Measurements from ENCODE around the gene SORCS2. TPM values are rescaled to one million over a fixed set of nuclear protein-coding genes. Genes with fewer than 3 reads are reported as not detected.

SORCS2 gene
- total RNA-seq, 1 donor from 2014 or later: 3.0 TPM

DNA sequence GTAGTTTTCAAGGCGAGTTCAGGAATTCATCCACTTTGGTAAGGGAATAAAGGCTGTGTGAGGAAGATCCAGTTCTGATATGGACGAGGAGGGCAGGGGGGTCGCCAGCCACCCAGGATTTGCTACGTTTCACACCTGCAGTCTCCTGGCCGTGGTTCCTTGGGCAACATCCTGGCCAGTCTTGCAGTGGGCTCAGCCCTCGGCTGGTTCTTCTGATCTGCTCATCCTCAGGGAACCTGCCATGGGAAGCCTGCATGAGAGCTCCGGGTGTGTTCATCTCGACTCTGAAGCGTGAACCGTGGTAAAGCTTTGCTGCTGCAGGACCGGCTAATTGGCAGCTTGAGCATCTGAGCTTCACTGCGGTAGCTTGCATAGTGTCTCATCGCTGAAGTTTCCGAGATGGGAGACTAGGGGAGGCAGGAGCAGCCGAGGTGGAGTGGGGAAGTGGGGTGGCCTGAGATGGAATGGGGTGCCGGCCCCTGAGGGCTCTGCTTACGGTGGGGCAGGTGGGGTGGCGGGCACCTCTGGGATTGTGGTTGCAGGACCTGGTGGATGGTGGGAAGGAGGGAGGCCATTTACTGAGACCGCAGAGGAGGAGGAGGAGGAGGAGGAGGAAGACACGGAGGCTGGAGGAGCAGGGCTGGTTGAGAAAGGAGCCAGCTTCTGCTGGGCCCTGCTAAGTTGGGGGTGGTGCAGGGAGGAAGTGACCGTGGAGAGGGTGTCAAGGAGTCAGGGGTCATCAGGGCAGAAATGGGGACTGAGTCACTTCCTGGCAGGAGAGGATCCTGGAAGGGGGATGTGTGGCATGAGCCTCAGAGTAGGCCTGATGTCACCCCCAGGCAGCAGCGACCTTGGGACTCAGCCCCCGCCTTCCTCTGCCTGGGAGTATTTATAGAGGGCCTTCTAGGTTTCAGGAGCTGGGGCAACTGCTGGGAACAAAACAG, 455.5 kb downstream of the SORCS2 start:
- DNase-seq (ENCODE audit: extremely low spot score, unreplicated experiment): no peak
- H3K4me1 Mint-ChIP-seq (ENCODE audit: unreplicated experiment): peaks cover 22% of the 10 kb centered on the region
- no peak overlapping the region for H3K4me3 Mint-ChIP-seq (ENCODE audit: unreplicated experiment)
- peaks cover 5% of the 10 kb centered on the region for H3K27me3 Mint-ChIP-seq (ENCODE audit: unreplicated experiment)
- no peak for TF ChIP-seq CTCF (IDR thresholded peaks at IDR 0.05)
- no peaks in the 10 kb centered on the region for H3K9me3 Mint-ChIP-seq (ENCODE audit: unreplicated experiment)
- H3K36me3 Mint-ChIP-seq (ENCODE audit: unreplicated experiment): no peaks in the 10 kb centered on the region
- no peak overlapping the region for H3K27ac Mint-ChIP-seq (ENCODE audit: unreplicated experiment)

GRCh38 chr4:7648544-7649395, 456.4 kb downstream of the SORCS2 start:
- Mint-ChIP-seq H3K36me3 (ENCODE audit: unreplicated experiment) (no peaks in the 10 kb centered on the region), H3K4me1 (ENCODE audit: unreplicated experiment) (peaks cover 22% of the 10 kb centered on the region), H3K27ac (ENCODE audit: unreplicated experiment) (no peak overlapping the region), H3K4me3 (ENCODE audit: unreplicated experiment) (no peak overlapping the region), H3K9me3 (ENCODE audit: unreplicated experiment) (no peaks in the 10 kb centered on the region), H3K27me3 (ENCODE audit: unreplicated experiment) (peaks cover 5% of the 10 kb centered on the region)
- no peak for TF ChIP-seq CTCF (IDR thresholded peaks at IDR 0.05)
- DNase-seq (ENCODE audit: extremely low spot score, unreplicated experiment): no peak

- H3K4me1 Mint-ChIP-seq (ENCODE audit: unreplicated experiment): peaks cover 22% of the 10 kb centered on the region
- no peaks in the 10 kb centered on the region for H3K36me3 Mint-ChIP-seq (ENCODE audit: unreplicated experiment)
- DNase-seq (ENCODE audit: extremely low spot score, unreplicated experiment): no peak
- no peak overlapping the region for H3K27ac Mint-ChIP-seq (ENCODE audit: unreplicated experiment)
- no peak overlapping the region for H3K4me3 Mint-ChIP-seq (ENCODE audit: unreplicated experiment)
- TF ChIP-seq CTCF (IDR thresholded peaks at IDR 0.05): no peak
- peaks cover 5% of the 10 kb centered on the region for H3K27me3 Mint-ChIP-seq (ENCODE audit: unreplicated experiment)
- H3K9me3 Mint-ChIP-seq (ENCODE audit: unreplicated experiment): no peaks in the 10 kb centered on the region
These were observed 457.0 kb downstream of the SORCS2 start for GRCh38 chr4:7649411-7649740.

DNA sequence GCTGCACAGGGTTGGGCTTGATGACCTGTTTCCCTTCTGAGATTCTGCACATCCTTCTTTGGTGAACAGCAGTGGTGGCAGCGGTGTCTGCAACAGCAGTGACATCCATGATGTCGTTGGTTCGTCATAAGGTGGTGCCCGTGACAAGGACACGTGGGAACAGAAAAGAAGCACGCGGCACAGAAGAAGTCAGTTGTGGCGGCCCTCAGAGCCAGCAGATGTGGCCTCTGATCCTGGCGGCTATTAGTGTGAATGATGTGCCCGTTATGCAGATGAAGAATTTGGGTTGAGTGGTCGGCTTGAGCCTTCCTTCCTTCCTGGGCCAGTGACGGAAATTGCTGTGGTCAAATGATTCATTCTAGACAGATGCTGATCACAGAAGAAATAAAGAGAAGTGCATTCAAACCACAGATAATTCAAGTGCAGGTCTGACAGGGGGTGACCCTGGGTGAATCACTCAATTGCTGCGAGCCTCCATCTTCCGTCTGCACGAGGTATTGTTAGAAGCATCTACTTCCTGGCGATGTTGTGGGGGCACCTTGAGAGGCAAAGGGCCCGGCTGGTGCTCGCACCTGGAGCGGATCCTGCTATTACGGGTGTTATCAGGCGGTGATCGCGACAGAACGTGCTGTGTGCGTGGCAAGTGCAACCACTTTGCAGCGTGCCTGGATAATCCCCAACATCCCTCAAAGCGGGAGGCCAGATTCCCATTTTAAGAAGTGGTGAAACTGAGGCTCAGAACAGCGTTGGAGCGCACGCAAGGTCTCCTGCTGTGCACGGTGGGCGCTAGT, 457.6 kb downstream of the SORCS2 start:
- peaks cover 22% of the 10 kb centered on the region for H3K4me1 Mint-ChIP-seq (ENCODE audit: unreplicated experiment)
- no peaks in the 10 kb centered on the region for H3K9me3 Mint-ChIP-seq (ENCODE audit: unreplicated experiment)
- H3K36me3 Mint-ChIP-seq (ENCODE audit: unreplicated experiment): no peaks in the 10 kb centered on the region
- H3K27me3 Mint-ChIP-seq (ENCODE audit: unreplicated experiment): peaks cover 5% of the 10 kb centered on the region
- TF ChIP-seq CTCF (IDR thresholded peaks at IDR 0.05): no peak
- H3K27ac Mint-ChIP-seq (ENCODE audit: unreplicated experiment): no peak overlapping the region
- no peak for DNase-seq (ENCODE audit: extremely low spot score, unreplicated experiment)
- no peak overlapping the region for H3K4me3 Mint-ChIP-seq (ENCODE audit: unreplicated experiment)
